HG03520 (cell line): ENCODE results near the gene DNAAF2.
"Not testable (repeated sequence)": the region's sequence is repeated elsewhere in the genome, so short reads cannot be mapped to it uniquely, and the experiment has no call there.

Experiments used
- ATAC-seq: cut with Tn5 transposase; IDR thresholded peaks from one replicate; pipeline ENCODE4 v1.9.1; 2021; ENCODE audit warnings: mild to moderate bottlenecking, moderate library complexity; ENCODE audit not compliant: unreplicated experiment

Gene DNAAF2, protein sequence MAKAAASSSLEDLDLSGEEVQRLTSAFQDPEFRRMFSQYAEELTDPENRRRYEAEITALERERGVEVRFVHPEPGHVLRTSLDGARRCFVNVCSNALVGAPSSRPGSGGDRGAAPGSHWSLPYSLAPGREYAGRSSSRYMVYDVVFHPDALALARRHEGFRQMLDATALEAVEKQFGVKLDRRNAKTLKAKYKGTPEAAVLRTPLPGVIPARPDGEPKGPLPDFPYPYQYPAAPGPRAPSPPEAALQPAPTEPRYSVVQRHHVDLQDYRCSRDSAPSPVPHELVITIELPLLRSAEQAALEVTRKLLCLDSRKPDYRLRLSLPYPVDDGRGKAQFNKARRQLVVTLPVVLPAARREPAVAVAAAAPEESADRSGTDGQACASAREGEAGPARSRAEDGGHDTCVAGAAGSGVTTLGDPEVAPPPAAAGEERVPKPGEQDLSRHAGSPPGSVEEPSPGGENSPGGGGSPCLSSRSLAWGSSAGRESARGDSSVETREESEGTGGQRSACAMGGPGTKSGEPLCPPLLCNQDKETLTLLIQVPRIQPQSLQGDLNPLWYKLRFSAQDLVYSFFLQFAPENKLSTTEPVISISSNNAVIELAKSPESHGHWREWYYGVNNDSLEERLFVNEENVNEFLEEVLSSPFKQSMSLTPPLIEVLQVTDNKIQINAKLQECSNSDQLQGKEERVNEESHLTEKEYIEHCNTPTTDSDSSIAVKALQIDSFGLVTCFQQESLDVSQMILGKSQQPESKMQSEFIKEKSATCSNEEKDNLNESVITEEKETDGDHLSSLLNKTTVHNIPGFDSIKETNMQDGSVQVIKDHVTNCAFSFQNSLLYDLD

DNA sequence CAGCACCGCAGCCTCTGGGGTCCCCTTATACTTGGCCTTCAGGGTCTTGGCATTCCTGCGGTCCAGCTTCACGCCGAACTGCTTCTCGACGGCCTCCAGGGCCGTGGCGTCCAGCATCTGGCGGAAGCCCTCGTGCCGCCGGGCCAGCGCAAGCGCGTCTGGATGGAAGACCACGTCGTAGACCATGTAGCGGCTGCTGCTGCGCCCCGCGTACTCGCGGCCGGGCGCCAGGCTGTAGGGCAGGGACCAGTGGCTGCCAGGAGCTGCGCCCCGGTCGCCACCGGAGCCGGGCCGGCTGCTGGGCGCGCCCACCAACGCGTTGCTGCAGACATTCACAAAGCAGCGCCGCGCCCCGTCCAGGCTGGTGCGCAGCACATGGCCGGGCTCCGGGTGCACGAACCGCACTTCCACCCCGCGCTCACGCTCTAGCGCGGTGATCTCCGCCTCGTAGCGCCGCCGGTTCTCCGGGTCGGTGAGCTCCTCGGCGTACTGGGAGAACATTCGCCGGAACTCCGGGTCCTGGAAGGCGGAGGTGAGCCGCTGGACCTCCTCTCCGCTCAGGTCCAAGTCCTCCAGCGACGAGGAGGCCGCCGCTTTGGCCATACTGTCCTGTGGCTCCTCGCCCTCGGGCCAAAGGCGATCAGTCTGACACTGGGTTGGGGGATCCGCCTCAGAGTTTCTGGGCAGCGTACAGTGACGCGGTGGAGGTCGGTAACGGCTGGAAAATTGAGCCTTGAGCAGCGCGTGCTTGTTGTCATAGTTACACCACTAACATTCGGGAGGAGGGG lies at the start of gene DNAAF2:
Gene DNAAF2, minus strand, starts transcription at position 698 of the 788 bp plus-strand sequence. Its CDS starts 95 bp downstream, at position 603.
- ATAC-seq: peak; percentile 25

GRCh38 chr14:49679271-49679670 lies 44.2 kb upstream of the DNAAF2 start:
- ATAC-seq: no peak

- ATAC-seq: no peak
Observed at GRCh38 chr14:49677643-49678042, 42.6 kb upstream of the DNAAF2 start.

DNA sequence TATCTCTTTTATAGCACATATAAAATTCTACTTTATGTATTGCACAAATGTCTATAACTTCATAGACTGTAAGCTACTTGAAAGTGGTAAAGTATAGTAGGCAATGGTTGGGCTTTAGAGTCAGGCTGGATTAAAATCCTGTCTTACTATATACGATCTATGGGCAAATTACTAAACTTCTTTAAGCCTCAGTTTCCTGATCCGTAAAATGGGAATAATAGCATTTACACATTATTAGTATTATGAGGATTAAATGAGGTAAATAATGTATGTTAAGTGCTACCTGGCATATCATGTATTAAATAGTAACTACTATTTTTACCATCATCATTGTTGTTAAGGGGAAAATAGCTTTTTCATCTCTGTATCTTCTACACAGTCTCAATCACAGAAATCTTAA lies 38.5 kb upstream of the DNAAF2 start:
- ATAC-seq: no peak

DNA sequence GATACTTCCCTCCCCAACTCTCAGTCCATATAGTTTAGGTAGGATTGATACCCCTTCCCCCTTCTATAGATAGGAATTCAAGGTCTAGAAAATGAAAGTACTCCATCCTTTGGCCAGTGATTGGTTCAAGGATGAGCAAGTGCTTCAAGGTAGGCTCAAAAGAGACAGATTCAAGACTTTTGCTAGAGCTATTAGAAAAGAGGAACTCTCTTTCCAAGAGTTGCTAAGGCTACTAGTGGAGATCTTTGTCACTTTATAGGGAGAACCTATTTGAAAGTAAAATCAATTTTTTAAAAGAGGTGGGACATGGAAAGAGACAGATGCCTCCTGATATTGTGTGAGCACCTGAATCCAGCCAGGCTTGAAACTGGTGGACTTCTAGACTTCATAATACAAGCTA lies 35.4 kb upstream of the DNAAF2 start:
- no peak for ATAC-seq

- no peak for ATAC-seq
Observed at GRCh38 chr14:49659526-49660455, 24.7 kb upstream of the DNAAF2 start.

DNA sequence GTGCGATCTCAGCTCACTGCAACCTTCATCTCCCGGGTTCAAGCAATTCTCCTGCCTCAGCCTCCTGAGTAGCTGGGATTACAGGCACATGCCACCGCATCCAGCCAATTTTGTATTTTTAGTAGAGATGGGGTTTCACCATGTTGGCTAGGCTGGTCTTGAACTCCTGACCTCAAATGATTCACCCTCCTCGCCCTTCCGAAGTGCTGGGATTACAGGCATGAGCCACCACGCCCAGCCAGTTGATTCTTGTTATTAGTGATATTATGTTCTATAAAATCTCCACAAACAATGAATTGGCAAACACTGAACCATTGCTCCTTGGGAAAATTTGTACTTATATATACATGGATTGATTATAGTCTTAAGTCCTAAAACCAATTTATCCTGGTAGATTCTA lies 22.5 kb upstream of the DNAAF2 start:
- ATAC-seq: not testable (repeated sequence)

DNA sequence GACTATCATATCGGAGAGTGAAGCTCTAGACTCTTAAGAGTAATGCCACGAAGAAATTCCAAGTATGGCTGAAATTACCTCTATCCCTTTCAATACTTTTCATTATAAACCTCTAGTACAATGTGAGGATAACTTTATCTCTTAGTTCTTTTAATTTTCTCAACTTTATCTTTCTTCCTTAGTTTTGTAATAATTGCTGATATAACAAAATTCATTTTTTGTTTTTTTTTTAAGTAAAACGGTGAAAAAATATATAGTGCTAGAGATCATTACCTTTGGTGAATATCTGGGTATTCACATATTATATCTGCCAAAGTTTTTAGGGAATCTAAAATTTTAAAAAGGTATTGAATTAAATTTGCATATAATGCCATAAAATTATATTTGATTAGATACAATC lies 19.5 kb upstream of the DNAAF2 start:
- no peak for ATAC-seq

DNA sequence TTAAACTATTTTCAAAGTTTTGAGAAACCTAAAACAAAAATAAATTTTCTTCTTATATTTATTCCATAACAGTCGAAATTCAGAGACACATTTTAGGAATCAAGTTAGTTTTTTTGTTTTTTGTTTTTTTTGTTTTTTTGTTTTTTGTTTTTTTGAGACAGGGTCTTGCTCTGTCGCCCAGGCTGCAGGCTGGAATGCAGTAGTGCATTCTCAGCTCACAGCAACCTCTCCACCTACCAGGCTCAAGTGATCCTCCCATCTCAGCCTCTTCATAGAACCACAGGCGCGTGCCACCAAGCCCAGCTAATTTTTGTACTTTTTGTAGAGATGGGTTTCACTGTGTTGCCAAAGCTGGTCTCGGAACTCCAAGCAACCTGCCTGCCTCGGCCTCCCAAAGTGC lies 18.5 kb upstream of the DNAAF2 start:
- ATAC-seq: no peak

- ATAC-seq: no peak
Observed at GRCh38 chr14:49642163-49642562, 7.1 kb upstream of the DNAAF2 start.

DNA sequence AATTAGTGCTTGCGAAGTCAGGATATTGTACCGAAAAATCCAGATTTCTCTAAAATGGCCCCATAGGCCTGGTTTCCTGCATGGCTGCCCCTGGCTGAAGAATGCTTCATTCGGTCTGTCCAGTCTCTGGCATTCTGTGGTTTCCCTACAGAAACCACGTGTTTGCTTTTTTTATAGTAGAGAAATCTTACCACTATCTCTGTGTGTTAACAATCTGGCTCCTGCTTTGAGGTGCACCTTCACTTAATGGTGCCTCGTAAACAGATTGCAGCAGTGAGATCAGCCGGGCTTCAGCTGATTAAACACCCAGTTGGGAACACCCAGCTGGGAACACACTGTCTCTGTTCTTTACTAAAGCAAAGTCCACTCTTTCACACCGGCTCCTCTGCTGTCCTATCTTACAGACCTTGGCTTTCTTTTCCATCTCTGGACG lies 6.7 kb upstream of the DNAAF2 start:
- no peak for ATAC-seq

DNA sequence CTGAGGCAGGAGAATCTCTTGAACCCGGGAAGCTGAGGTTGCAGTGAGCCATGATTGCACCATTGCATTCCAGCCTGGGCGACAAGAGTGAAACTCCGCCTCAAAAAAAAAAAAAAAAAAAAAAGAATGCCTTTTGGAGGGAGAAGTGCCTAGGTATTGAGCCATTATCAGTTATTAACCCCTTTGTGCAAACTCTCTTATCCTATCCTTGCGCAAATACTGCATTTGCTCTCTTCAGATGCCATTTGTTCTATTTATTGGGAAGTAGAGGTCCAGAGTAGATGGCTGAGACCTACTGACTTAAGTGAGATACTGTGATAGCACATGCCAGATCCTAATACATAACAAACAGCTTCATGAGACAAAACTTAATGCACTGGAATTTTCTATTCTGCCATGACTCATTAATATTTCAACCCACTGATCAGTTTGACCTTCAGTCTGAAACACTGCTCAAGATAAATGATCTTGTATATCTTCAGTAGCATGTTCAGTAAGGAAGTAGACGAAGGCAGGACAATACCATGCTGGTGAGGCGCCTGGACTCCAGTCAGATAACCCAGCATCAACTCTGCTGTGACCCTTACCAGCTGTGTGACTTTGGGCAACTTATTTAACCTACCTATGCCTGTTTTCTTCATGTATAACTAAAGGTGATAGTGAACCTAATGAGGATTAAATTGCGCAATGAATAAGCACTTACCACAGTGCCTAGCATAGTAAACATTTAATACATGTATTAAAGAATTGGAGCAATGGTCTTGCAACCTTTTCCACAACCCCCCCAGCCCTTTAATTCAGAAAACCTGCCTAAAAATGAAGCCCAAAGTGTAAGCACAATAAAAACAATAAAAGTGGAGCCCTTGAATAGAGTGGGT lies 5.7 kb upstream of the DNAAF2 start:
- no peak for ATAC-seq

DNA sequence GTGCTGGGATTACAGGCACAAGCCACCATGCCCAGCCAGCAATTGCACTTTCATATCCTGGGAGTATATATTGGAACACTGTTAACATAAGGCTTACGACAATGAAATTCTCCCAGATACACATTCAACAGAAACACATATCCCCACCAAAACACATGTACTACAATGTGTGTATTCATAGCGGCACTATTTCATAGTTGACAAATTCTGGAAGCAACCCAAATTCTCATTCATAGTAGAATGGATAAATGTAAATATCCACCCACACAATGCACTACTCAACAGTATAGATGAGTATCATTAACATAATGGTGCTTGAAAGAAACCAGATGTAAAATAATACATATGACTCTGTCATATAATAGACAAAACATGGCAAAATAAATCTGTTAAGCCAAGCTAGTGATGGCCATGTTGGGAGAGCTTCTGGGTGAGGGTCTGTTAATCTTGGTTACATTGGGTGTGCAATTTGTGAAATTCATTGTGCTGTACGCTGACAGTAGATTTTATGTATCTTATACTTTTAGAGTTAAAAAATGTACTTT lies 2.6 kb upstream of the DNAAF2 start:
- ATAC-seq: no peak

- no peak for ATAC-seq
Observed at GRCh38 chr14:49636866-49637265, 1.8 kb upstream of the DNAAF2 start.

- peak; percentile 75 for ATAC-seq
Observed at GRCh38 chr14:49633640-49634546, 1.2 kb downstream of the DNAAF2 start.

DNA sequence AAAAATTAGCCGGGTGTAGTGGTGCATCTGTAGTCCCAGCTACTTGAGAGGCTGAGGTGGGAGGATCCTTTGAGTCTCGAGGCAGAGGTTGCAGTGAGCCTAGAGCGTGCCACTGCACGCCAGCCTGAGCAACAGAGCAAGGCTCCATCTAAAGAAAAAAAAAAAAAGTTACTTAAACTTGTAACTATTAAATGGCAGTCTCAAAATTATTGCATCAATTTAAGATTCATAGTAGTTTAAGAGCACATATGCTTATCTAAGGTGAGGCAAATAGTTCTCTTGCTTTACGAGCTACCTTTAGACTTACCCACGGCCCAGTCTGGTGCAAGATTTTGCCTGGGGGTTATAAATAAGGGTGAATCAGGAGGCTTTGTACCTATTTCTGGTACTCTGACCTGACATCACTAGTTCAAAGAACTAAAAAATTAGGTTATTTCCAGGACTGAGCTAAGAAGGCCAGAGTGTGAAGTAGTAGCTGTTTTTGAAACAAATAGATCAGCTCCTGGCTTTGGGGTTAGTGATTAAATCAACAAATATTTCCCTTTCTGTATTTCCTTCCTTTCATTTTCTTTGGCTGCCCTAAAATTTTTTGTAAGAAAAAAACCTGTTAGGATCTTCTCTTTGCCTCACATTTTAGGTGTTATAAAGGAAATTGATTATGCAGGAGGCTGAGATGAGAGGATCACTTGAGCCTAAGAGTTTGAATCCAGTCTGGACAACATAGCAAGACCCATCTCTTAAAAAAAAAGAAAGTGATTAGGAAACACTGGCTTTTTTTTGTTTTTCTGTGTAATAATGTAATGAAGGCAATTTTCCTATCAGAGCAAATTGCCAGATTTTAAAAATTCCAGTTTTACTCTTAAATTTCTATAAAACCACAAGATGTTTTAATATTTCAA lies 10.9 kb downstream of the DNAAF2 start:
- ATAC-seq: no peak

DNA sequence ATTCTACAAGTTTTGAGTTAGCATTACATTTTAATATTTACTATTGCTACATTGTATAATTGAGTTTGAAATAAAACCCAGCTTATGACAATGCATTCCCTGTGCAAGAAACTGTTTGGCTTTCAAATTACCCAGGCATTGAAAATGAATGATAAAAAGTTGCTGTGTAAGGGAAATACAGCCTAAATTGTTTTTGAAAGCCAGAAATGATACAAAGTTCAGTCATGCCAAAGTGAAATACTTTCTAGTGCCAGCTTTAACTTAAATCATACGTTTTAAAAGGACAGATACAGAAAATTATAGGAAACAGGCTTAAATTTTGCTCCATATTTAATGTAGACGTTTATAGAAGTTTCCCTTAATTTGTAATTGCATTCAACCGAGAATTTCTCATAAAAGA lies 11.7 kb downstream of the DNAAF2 start:
- ATAC-seq: no peak
